ENCODE results near the gene BIN1. TPM values are rescaled to one million over a fixed set of nuclear protein-coding genes. Genes with fewer than 3 reads are reported as not detected.

BIN1 gene
- total RNA-seq, 1 donor from 2014 or later: 26.9 TPM

- no peak overlapping the region for H3K4me3 Mint-ChIP-seq
- Histone ChIP-seq H3K4me2 (no peak overlapping the region), H3K36me3 (no peaks in the 10 kb centered on the region), H3K27me3 (no peaks in the 10 kb centered on the region), H3K79me2 (ENCODE audit: low read depth) (no peaks in the 10 kb centered on the region), H3K4me1 (peaks cover 13% of the 10 kb centered on the region), H3K9me3 (ENCODE audit: low read depth) (no peaks in the 10 kb centered on the region), H3K9ac (no peak overlapping the region), H3K4me3 (no peak overlapping the region), H2AFZ (replicated peaks) (no peak overlapping the region), H3K27ac (no peak overlapping the region), H4K20me1 (ENCODE audit: low read depth) (no peaks in the 10 kb centered on the region), H3F3A (ENCODE audit: low read depth) (no peaks in the 10 kb centered on the region)
- peaks cover 5% of the 10 kb centered on the region for H3K4me1 Mint-ChIP-seq
- peaks cover 2% of the 10 kb centered on the region for H3K27me3 Mint-ChIP-seq (ENCODE audit: insufficient read depth, low read depth)
- no peak for DNase-seq (ENCODE audit: low spot score)
- H3K9me3 Mint-ChIP-seq: no peaks in the 10 kb centered on the region
- H3K36me3 Mint-ChIP-seq: no peaks in the 10 kb centered on the region
- no peak overlapping the region for H3K27ac Mint-ChIP-seq
- TF ChIP-seq EZH2phosphoT487 (IDR thresholded peaks at IDR 0.05) (no peak), EZH2 (IDR thresholded peaks at IDR 0.05) (no peak)
- TF ChIP-seq, protein P1, sequence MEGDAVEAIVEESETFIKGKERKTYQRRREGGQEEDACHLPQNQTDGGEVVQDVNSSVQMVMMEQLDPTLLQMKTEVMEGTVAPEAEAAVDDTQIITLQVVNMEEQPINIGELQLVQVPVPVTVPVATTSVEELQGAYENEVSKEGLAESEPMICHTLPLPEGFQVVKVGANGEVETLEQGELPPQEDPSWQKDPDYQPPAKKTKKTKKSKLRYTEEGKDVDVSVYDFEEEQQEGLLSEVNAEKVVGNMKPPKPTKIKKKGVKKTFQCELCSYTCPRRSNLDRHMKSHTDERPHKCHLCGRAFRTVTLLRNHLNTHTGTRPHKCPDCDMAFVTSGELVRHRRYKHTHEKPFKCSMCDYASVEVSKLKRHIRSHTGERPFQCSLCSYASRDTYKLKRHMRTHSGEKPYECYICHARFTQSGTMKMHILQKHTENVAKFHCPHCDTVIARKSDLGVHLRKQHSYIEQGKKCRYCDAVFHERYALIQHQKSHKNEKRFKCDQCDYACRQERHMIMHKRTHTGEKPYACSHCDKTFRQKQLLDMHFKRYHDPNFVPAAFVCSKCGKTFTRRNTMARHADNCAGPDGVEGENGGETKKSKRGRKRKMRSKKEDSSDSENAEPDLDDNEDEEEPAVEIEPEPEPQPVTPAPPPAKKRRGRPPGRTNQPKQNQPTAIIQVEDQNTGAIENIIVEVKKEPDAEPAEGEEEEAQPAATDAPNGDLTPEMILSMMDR (IDR thresholded peaks at IDR 0.05): no peak
These were observed 94.1 kb downstream of the BIN1 start for GRCh38 chr2:127012868-127013267.

DNA sequence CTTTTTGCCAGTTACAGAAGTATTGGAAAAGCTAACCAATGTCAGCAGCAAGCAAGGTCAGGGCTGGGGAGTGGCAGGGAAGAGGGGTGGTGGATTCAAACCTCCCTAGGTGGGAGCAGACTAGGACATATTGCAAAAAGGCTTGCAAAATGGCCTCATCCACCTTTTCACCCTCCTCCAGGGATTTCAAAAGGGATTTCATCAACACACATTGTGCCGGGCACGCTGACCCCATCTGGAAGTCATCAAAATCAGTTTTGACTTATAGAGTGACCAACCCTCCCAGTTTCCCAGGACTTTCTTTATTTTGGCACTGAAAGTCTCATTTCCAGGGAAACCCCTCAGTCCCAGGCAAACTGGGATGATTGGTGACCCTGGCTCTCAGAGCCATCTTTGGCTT, 94.7 kb downstream of the BIN1 start:
- no peaks in the 10 kb centered on the region for H3K79me2 ChIP-seq (ENCODE audit: low read depth)
- H3K4me3 ChIP-seq: no peak overlapping the region
- DNase-seq (ENCODE audit: low spot score): no peak
- H3K36me3 ChIP-seq: no peaks in the 10 kb centered on the region
- no peak overlapping the region for H3K4me3 Mint-ChIP-seq
- no peak overlapping the region for H3K4me2 ChIP-seq
- no peak overlapping the region for H3K9ac ChIP-seq
- H3K9me3 Mint-ChIP-seq: no peaks in the 10 kb centered on the region
- H3F3A ChIP-seq (ENCODE audit: low read depth): no peaks in the 10 kb centered on the region
- no peaks in the 10 kb centered on the region for H3K27me3 ChIP-seq
- peaks cover 5% of the 10 kb centered on the region for H3K4me1 Mint-ChIP-seq
- no peak overlapping the region for H2AFZ ChIP-seq (replicated peaks)
- H3K36me3 Mint-ChIP-seq: no peaks in the 10 kb centered on the region
- peaks cover 2% of the 10 kb centered on the region for H3K27me3 Mint-ChIP-seq (ENCODE audit: insufficient read depth, low read depth)
- H3K27ac ChIP-seq: no peak overlapping the region
- no peak overlapping the region for H3K27ac Mint-ChIP-seq
- TF ChIP-seq, protein P1 (IDR thresholded peaks at IDR 0.05): no peak
- TF ChIP-seq EZH2phosphoT487 (IDR thresholded peaks at IDR 0.05): no peak
- TF ChIP-seq EZH2 (IDR thresholded peaks at IDR 0.05): no peak
- peaks cover 9% of the 10 kb centered on the region for H3K4me1 ChIP-seq
- H4K20me1 ChIP-seq (ENCODE audit: low read depth): no peaks in the 10 kb centered on the region
- H3K9me3 ChIP-seq (ENCODE audit: low read depth): no peaks in the 10 kb centered on the region

GRCh38 chr2:127011796-127012195, 95.2 kb downstream of the BIN1 start:
- peaks cover 9% of the 10 kb centered on the region for H3K4me1 ChIP-seq
- Mint-ChIP-seq H3K27ac (no peak overlapping the region), H3K27me3 (ENCODE audit: insufficient read depth, low read depth) (no peaks in the 10 kb centered on the region), H3K36me3 (no peaks in the 10 kb centered on the region), H3K4me1 (peaks cover 5% of the 10 kb centered on the region), H3K4me3 (no peak overlapping the region), H3K9me3 (no peaks in the 10 kb centered on the region)
- no peaks in the 10 kb centered on the region for H3K9me3 ChIP-seq (ENCODE audit: low read depth)
- no peaks in the 10 kb centered on the region for H3F3A ChIP-seq (ENCODE audit: low read depth)
- H3K27ac ChIP-seq: no peak overlapping the region
- H3K4me2 ChIP-seq: no peak overlapping the region
- no peaks in the 10 kb centered on the region for H3K36me3 ChIP-seq
- H2AFZ ChIP-seq (replicated peaks): no peak overlapping the region
- no peaks in the 10 kb centered on the region for H3K79me2 ChIP-seq (ENCODE audit: low read depth)
- no peak overlapping the region for H3K9ac ChIP-seq
- H4K20me1 ChIP-seq (ENCODE audit: low read depth): no peaks in the 10 kb centered on the region
- H3K4me3 ChIP-seq: no peak overlapping the region
- no peak for TF ChIP-seq EZH2phosphoT487 (IDR thresholded peaks at IDR 0.05)
- TF ChIP-seq, protein P1 (IDR thresholded peaks at IDR 0.05): no peak
- TF ChIP-seq EZH2 (IDR thresholded peaks at IDR 0.05): no peak
- no peaks in the 10 kb centered on the region for H3K27me3 ChIP-seq
- DNase-seq (ENCODE audit: low spot score): no peak

Measured in neural progenitor cell (in vitro differentiated cells).